Erythroblast (primary cell): Measurements from ENCODE around the gene FGD4.

Source experiments
- GATA1 ChIP-seq: IDR thresholded peaks from 2 replicates; pipeline ENCODE4 v1.6.1; 2011; ENCODE audit warnings: low read depth, mild to moderate bottlenecking, control low read depth, low read length, moderate library complexity
- POLR2A ChIP-seq: IDR thresholded peaks from 2 replicates; pipeline ENCODE4 v1.6.1; 2011; ENCODE audit warnings: mild to moderate bottlenecking, low read length

- TF ChIP-seq POLR2A: no peak
- TF ChIP-seq GATA1: no peak
These were observed 184.2 kb downstream of the FGD4 start for GRCh38 chr12:32583534-32583933.
